CD4-positive, alpha-beta T cell treated with Interferon gamma for 1 hour (primary cell): ENCODE results near the gene PITPNM1.

Experiments used
- DNase-seq: peaks from one replicate; pipeline ENCODE4 v3.0.0-alpha.2; 2020

PITPNM1 gene

DNA sequence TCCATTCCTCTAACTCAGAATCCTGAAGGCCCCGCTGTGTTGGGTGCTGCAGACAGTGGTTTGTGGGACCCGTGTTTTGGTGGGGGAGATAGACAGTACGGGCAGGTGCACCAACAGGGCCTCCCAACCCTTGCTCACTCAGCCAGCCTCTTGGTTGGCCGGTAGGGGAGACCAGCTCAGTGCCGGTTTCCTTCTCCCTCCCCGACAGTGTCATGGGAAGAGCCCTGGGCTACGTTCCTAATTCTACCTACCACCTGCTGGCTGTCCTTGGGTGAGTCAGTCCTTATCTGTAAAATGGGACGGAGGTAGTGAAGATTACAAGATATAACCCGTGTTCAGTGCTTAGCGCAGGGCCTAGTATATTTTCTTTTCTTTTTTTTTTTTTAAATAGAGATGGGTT lies 42.0 kb downstream of the PITPNM1 start:
- DNase-seq = no peak

DNA sequence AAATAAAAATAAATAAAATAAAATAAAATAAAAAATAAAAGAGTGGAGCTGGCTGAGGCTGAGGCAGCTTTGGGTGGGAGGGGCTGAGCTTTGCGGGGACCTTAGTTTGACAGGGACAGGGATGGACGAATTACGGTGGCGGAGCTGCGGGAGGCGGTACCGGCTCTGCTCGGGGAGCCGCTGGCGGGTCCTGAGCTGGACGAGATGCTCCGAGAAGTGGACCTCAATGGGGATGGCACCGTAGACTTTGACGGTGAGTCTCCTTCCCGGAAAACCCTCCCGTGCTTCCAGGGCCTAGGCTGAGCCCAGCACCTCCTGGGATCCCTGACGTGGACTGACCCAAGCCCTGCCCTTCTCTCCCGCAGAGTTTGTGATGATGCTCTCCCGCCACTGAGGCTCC lies 46.9 kb downstream of the PITPNM1 start:
- no peak for DNase-seq

DNA sequence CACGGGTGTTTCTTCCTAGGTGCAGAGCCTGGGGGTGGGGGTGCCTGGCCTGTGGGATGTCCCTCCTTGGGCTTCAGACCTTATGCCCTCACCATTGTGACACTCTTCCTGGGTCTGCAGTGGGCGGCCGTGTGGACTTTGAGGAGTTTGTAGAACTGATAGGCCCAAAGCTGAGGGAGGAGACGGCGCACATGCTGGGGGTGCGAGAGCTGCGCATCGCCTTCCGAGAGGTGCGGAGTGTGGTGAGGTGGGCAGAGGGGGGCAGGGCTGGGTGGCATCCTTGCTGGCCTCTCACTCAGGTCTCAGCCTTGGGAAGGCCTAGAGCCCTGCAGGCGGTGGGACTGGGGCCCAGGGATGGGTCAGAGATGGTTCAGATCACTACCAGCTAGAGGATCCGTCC lies 47.7 kb downstream of the PITPNM1 start:
- DNase-seq = no peak

DNA sequence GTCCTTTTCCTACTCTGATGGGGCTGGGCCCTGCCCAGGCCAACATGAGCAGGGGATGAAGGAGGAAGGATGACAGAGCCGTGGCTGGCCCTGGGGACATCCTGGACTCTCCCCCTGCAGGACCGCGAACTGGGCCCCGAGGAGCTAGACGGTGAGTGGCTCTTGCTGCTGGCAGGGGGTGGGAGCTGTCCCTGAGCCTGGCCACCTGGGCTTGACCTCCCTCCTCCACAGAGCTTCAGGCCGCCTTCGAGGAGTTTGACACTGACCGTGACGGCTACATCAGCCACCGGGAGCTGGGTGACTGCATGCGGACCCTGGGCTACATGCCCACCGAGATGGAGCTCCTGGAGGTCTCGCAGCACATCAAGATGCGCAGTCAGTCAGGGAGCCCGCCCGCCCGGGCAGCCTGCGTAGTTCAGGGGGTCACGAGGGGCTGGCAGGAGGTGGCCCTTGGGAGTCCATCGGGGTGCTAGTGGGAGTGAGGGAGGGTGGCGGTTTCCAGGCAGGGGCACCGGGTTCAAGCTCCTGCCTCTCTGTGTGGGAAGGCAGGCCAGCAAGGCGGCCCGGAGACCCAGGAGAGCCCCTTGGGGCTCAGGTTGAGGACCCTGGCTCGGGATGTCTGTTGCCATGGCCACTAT lies 49.0 kb downstream of the PITPNM1 start:
- no peak for DNase-seq

DNA sequence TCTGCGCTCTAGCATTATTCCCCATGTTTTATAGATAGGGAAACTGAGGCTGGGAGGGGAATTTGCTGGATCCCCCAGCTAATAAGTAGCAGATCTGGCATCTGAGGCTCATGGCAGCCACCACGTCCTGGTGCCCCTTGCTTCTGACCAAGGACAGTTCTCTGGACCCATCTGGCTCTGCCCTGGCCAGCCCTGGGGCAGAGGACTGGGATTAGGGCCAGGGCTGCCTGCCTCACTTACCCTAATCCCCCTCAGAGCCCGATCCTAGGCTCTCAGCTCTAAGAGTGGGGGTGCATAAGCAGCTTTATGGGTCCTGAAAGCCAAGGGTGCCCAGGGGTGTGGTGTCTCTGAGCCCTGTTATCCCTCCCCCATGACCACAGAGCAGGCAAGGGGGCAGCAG lies 50.1 kb downstream of the PITPNM1 start, which contains the start of gene CABP4:
TSS of gene CABP4 (plus strand) at position 301 of the 400 bp plus-strand sequence. CDS start at position 371, 70 bp downstream.
- DNase-seq = no peak

DNA sequence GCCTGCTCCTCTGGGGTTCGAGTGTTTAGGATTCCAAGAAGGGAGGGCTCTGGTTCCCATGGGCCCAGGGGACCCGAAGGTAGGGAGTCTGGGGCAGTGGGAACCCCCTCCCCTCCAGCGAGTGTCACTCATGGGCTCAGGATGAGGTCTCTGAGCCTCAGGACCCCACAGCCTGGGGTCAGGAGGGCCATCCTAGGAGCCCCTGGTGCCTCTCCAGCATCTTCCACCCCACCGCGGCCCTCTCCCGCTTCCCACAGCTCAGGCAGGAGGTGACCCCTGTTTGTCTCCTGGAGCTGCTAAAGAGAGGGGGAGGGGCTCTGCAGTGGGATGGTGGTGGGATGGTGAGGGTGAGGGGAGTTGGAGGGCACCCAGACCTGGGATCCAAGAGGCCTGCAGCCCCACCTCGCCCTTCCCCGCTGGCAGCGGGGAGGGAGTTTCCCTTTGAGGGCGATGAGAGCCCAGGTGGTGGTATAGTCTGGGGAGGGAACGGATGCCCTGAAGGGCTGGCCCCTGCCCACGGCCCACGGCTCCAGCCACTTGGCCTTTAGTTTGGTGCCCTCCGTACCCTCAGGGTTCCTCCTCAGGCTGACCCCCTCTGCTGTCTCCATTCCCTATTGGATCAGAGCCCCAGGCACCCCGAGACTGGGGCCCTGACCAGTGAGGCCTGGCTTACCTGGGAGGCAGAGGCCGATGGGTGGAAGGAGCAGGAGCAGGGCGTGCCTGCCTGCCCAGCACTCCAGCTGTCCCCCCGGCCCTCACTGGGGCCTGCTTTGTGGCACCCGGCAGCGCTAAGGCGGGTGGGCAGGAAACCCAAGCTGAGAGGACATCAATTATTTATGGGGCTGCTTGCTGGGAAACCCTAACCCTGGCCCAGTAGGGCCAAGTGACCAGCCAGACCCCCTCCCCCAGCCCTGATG lies 51.1 kb downstream of the PITPNM1 start:
- DNase-seq = no peak

DNA sequence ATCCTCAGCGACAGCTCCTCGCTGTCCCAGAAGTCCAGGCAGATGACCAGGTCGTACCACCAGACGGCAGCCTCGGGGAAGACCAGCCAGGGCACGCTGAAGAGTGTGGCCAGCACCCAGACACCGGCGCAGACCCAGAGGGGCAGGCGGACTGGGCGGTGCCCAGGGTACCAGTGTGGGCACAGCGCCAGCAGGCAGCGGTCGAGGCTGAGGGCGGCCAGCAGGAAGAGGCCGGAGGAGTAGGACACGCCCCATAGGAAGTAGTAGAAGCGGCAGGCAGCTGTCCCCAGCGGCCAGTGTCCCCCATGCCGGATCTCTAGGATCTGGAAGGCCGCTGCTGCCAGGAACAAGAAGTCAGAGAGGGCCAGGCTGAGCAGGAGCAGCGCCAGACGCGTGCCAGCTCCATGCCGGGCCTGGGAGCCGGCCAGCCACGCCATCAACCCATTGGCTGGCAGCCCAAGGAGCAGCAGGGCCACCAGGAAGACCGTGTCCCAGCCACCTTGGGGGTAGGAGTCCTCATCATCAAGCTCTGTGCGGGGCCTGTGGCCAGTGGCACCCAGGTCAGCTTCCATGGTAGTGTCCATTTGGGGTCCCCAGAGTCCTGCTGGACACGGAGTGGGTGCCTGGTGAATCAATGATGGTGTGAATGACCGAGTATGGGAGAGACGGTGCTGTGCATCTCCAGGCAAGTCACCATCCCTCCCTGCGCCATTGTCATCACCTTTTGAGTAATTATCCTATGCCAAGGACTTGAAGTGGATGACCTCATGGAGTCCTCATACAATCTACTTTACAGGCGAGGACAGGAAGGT lies 52.8 kb downstream of the PITPNM1 start, which contains the start of gene GPR152:
TSS of gene GPR152 (minus strand) at position 589 of the 812 bp plus-strand sequence. CDS start at position 584, 5 bp downstream.
- no peak for DNase-seq

DNA sequence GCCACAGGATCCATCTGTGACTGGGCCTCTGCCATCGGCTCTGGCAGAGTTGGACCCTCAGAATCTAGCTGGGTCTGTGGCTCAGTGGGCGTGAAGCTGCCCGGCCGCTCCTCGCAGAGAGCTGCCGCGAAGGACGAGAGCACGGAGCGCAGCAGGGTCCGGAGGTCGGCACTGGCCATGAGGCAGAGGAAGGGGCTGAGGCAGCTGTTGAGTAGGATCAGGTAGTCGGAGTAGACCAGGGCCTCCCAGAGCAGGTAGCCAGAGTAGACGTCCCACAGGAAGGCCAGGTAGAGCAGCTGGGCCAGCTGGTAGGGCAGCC lies 53.5 kb downstream of the PITPNM1 start:
- no peak for DNase-seq

DNA sequence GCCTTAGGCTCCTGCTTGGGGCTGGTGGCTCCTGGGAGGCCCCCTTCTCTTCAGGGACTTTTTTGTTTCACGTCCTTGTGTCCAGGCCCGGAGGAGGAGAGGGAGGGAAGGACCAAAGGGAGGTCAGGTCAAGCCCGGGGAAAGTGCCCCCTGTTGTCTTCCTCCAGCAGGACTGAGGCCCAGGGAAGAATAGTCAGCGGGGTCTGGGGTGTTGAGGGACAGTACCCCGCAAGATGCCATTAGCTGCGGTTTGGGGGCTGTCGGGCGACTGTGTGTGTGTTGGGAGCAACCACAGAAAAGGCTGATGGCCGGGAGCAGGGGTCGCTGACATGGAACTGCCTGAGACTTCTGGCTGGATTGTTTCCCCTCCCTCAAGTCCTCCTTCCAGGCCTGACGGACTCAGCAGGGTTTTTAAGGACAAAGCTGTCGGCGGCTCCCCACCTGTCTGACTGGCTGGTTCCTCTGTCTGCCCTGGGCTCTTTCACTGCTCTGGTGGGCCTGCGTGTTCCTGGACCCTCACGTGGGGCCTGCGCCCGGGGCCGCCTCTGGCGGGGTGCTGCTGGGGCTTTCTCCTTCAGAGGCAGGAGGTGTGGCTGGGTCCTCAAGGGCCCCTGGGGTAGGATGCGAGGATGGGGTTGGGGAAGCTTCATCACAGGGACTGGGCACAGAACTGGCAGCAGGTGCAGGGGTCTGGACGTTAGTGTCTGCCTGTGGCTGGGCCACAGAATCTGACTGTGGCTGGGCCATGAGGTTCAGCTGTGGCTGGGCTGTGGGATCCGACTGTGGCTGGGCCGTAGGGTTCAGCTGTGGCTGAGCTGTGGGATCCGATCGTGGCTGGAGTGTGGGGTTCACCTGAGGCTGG lies 54.1 kb downstream of the PITPNM1 start:
- DNase-seq = no peak

DNA sequence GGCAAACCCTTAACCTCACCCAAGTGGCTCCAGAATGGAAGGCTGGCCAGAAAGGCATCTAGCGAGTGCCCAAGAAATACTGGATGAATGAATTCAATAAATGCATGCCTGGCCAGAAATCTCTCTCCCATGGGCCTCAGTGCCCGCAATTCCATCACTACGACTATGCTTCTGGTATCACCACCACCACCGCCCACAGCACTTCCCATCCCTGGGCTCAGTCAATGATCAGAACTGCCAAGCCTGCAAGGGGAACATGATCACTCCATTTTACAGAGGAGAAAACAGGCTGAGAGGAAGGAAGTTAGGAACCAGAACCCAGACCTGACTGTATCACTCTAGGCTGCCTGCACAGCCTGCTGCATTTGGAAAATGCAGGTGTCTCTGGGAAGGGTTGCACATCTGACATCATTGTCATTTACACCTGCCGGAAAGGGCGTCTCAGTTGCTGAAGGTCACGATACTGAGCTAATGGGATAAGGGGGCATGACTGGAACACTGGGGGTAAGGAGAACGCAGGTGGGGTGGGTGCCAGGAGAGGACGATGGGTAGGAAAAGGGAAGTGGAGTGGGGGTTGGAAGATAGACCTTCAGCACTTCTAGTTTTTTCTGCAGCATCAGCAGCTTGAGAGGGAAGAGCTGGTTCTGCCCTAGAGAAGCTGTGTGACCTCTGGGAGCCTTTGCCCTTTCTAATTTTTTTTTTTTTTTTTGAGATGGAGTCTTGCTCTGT lies 55.9 kb downstream of the PITPNM1 start:
- DNase-seq = no peak

DNA sequence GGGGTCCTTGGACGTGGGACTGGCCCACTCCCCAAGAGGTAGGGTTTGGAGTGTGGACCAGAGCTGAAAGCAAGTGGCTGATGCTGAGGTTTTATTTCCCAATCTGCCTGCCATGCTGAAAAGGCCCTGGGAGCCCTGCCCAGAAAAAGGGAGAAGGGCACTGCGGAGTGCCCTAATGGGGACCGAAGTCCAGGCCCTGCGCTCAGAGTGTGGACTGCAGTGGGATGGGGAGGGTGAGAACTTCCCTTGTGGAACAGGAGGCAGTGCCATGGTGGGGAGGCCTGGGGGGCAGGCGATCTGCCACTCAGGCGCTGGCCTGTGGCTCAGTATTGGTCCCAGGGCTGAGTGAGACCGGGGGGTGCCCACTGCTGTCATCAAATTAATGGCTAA lies 56.9 kb downstream of the PITPNM1 start:
- DNase-seq = no peak

DNA sequence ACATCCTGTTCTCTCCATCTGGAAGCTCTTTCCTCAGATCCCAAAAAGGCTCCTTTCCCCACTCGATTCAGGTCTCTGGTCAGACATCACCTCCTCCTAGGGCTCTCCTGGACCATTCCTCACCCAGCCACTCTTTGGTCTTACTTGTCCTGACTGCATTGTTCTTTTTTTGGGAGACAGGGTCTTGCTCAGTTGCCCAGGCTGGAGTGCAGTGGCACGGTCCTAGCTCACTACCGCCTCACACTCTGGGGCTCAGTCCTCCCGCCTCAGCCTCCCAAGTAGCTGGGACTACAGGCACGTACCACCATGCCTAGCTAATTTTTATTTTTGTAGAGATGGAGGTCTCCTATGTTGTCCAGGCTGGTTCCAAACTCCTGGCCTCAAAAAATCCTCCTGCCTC lies 59.6 kb downstream of the PITPNM1 start:
- DNase-seq = no peak

DNA sequence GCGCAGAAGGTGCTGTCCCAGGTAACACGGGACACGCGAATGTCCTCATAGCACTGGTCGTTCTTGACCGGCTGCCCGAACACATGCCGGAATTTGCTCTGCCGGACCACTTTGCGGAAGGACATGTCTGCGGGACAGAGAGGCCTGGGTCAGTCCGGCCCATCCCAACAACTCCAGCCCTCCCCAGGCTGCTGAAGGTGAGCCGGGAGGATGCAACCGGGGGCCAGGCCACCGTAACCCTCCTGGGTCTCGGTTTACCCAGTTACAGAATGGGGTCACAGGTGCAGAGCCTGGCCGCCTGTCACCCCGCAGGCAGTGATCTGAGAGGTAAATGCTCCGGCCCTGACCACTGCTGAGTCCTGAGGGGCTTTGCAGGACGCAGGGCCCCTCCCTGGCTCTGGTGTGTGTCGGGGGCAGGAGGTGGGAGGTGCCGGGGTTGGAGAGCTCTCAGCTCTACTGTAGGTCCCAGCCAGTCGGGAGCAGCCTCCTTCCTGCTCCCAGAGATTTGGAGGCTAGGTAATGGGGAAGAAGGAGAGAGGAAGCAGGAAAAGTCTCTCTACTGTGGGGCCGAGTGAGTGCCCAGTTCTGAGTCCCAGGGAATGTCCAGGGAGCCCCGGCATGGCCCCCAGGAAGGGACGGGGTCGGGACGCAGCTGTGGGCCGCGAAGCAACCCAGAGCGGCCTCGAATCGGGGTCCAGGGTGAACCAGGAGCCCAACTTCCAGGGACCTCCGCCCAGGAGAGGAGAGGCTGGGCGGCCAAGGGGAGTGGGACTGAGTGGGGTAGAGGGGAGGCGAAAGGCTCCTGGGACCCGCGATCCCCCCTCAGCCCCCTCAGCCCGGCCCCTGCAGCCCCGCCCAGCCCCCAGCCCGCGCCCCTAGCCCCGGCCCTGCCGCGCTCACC lies 62.4 kb downstream of the PITPNM1 start:
- DNase-seq = no peak
